GM21825 (cell line): Measurements from ENCODE around the gene LAMB4.

Experiments
- ATAC-seq: cut with Tn5 transposase; IDR thresholded peaks from one replicate; pipeline ENCODE4 v1.9.1; 2021; ENCODE audit warnings: mild to moderate bottlenecking, moderate library complexity; ENCODE audit not compliant: unreplicated experiment

The LAMB4 gene, protein sequence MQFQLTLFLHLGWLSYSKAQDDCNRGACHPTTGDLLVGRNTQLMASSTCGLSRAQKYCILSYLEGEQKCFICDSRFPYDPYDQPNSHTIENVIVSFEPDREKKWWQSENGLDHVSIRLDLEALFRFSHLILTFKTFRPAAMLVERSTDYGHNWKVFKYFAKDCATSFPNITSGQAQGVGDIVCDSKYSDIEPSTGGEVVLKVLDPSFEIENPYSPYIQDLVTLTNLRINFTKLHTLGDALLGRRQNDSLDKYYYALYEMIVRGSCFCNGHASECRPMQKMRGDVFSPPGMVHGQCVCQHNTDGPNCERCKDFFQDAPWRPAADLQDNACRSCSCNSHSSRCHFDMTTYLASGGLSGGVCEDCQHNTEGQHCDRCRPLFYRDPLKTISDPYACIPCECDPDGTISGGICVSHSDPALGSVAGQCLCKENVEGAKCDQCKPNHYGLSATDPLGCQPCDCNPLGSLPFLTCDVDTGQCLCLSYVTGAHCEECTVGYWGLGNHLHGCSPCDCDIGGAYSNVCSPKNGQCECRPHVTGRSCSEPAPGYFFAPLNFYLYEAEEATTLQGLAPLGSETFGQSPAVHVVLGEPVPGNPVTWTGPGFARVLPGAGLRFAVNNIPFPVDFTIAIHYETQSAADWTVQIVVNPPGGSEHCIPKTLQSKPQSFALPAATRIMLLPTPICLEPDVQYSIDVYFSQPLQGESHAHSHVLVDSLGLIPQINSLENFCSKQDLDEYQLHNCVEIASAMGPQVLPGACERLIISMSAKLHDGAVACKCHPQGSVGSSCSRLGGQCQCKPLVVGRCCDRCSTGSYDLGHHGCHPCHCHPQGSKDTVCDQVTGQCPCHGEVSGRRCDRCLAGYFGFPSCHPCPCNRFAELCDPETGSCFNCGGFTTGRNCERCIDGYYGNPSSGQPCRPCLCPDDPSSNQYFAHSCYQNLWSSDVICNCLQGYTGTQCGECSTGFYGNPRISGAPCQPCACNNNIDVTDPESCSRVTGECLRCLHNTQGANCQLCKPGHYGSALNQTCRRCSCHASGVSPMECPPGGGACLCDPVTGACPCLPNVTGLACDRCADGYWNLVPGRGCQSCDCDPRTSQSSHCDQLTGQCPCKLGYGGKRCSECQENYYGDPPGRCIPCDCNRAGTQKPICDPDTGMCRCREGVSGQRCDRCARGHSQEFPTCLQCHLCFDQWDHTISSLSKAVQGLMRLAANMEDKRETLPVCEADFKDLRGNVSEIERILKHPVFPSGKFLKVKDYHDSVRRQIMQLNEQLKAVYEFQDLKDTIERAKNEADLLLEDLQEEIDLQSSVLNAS (N-terminal part only)

DNA sequence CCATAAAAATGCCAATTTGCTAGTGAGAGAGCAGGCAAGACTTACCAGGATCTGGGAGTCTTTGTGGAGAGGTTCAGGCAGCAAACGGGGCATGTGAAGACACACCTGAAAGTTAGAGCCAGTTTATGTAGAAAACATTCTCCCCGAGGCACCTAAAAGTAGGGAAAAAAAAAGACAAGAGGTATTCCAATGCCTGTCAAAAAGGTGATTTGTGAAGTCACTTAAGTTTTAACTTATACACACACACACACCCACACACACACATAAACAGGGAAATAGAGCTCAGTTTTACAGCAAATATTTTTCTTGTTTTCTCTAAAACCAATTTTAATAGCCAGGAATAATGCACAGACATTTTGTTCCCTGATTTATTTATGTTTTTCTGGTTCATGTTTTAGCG is at the start of gene LAMB4:
TSS of gene LAMB4 (minus strand) at position 101 of the 400 bp plus-strand sequence. CDS start 7,197 bp downstream, outside the sequence.
- ATAC-seq: no peak

DNA sequence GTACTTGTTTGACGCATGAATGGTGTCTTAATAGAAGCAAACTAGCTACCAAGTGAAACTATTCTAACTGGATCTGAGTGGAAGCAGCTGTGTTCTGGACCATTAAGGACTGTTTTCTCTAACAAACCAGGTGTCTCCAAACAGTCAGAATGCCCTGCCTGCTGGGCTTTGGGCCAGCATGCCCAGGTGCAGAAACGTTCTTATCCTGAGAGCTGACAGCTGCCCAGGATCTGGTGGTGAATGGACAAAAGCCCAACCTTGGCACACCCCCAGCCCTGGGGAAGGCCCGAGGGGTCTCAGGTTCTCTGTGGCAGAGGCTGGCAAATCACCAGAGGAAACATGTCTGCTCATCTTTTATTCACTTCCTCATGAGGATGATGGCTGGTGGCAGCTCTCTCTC is 48.2 kb upstream of the LAMB4 start:
- no peak for ATAC-seq

DNA sequence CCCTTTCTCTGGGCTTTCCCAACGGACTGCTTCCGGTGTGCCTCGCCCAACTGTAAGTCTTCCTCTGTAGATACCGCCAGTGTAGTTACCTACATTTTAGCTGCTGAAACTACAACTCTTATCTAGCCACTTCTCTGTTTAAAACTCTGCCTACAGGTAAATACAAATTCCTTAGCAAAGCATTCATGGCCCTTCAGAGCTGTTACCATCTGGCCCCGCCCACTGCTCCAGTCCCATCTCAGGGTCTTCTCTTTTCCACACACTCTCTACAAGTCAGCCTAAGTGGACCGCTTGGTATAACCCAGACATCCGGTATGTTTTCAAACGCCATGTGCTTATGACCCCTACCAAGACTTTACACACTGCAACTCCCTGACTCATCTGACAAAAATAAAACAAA is 41.0 kb upstream of the LAMB4 start:
- no peak for ATAC-seq

DNA sequence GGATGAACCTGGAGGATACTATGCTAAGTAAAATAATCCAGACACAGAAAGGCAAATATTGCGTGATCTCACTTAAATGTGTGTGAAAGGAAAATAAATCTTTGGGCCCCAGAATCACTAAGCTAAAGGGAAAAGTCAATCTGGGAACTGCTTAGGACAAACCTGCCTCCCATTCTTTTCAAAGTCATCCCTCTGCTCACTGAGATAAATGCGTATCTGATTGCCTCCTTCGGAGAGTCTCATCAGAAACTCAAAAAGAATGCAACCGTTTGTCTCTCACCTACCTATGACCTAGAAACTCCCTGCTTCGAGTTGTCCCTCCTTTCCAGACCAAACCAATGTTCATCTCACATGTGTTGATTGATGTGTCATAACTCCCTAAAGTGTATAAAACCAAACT is 40.1 kb upstream of the LAMB4 start:
- no peak for ATAC-seq

DNA sequence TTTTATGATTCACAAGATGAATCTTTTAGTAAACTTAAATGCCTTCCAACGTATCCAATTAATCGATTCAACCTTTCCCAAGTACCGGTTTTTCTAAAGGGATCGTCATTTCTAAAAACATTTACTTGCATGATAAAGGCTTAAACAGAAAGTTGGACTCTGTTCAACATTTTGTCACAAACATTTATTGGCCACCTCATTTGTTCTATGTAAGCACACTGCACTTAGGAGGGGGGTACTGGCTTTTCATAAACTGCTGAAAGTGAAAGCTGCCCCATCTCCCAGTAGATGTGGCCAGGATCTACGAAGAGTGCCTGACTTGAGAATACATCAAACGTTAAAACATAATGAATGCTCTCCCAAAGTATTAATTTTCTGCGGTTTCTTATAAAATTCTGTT is 37.3 kb upstream of the LAMB4 start:
- ATAC-seq: no peak

DNA sequence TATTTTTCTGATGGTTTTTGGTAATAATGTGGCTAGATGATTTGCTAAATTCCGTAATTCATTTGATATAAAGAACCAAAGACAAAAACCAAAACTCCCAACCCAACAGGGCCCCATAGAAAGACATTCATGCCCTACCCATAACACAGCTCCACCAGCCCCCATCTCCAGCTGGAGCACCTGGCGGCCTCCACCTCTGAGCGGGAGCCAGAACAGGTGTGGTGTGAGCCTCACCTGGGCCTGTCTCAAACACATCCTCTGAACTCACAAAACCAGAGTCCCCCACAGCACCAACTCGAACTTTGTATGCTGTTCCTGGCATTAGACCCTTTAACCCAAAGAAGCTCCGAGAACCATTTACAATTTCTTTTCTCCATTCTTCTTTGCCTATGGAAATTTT is 36.5 kb upstream of the LAMB4 start:
- ATAC-seq: no peak

DNA sequence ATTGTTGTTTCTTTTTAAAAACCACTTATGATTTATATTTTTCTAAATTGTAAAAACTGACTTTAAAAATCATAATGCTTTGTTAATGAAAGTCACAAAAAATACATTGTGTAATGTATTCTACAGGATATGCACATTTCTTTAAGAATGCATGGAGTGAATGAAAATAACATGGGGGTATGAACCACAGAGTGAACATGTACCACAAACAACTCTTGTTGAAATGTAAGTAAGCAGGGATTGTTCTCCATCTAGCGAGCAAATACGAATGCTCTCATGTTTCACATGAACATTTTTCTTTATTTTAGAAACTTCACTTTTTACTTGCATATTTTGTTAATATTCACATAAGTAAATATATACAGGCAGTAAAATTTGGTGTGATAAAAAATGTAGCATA is 35.6 kb upstream of the LAMB4 start:
- ATAC-seq: no peak

DNA sequence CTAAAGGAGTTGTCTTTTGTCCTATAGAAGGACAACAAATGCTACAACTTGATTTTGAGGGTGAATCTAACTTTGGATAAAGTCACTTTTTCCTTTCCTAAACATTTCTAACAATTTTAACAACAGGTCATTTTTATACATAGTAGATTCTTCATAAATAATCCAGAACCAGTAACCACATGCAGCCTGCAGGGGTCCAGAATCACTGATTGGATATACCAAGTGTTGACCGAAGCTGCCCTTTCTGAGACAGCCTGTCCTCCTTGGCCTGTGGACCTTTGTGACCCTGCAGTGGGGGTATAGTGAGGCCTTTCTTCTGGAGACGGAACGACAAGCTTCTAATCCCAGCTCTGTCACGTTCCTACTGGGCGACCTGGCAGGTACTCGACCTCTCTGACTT is 34.8 kb upstream of the LAMB4 start:
- ATAC-seq: no peak

DNA sequence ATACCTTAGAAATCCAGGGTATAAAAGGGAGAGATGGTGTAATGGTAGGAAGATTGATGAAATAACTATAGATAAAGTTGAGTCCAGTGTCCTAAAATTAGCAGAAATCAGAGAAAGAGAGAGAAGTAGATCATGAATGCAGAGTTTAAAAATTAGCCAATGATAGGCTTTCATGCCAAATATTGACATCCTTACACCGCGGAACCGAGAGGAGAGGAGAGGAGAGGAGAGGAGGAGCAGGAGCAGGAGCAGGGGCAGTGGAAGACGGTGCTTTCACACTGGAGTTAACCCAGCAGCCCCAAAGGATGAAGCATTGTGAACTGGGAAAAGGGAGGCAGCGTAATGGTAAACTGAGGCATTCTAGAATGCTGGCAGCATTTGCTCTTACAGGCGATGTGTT is 34.2 kb upstream of the LAMB4 start:
- no peak for ATAC-seq

DNA sequence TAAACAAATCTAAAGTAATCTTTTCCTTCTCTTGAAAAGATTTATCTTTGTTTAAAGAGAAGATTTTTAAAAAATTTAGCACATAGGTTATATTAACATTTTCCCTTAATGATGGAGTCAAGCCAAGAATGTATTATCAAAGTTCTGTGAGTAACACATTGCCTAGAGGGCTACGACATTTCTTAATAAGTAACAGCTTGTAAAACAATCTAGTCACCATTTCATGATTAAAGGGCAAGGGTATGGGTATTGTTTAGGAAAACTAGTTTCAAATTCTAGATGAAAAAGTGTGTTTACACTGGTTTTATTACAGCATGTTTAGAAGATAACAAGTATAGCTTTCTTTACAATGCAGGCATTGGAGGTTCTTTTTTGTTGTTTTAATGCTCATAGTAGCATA is 28.6 kb upstream of the LAMB4 start:
- no peak for ATAC-seq

DNA sequence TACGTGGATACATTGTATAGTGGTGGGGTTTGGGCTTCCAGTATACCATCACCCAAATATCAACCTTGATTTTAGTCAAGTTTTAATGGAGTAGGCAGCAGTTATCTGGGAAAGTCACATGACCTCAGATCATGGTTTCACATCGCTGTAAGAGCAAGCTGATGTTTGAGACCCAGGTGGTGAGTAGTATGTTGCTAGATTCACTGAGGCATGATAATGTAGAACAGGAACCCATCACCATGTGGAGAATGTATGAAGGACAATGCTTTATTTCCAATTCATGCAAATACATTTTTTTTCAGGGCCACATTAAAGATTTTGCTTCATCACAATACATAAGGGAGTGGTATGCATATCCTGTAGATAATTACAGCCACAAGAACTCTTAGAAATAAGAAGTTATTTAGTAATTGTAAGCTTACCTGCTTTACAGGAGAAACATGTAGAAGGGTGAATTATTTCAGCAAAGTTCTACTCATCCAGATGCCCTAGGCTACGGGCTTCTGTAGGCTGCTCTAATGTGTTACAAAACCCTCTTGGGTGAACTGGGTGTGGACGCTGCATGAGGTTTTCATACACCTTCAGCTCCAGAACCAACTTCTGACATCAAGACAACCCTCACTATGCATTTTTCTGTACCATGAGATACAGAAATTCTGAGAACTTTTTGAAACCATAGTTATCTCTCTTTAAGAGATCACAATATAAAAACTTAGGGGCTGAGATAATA is 27.6 kb upstream of the LAMB4 start:
- ATAC-seq: no peak

DNA sequence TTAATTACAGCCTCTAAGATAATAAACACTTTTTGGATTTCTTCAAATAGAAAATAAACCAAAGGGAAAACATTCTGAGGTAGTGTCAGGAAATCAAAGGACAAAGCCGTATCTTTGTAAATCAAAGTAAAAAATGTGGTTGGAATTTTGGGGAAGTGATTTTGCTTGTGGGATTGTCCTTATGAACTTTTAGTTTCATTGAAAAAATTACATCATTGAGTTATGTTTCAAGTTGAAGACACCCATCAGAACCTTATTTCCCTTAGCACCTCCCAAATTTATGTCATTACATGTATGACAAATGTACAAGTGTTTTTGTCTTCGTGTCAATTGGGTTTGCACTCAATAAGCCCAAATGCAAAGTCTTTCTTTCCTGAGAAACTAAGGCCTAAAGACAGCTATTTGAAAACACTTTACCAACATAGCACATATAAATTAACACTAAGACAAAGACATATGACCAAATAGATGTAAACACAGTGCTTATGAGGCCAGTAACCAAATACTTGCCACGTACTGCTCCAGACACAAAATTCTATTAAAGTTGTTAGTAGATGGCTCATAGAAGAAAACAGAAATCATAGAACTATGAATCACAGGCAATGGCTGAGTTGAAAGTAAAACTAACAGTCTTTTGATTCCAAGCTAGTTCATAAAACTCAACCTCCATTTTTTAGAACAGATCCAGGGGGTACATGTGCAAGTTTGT is 26.9 kb upstream of the LAMB4 start:
- ATAC-seq: no peak

DNA sequence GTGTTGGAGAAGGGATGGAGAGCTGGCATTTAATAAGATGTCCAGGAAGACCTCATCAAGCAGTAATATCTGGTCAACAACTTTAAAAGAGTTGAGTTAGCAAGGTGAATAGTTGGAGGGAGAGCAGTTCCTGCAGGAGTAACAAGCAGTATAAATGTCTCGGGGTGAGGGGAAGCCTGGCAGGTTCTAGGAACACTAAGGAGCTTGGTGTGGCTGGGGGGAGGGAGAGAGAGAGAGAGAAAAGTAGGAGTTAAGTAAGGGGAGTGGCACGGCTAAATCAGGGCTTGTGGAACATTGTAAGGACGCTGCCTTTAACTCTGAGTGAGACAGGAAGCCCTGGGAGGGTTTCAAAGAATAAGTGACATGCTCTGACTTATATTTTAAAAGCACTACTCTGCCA is 22.0 kb upstream of the LAMB4 start:
- ATAC-seq: no peak

DNA sequence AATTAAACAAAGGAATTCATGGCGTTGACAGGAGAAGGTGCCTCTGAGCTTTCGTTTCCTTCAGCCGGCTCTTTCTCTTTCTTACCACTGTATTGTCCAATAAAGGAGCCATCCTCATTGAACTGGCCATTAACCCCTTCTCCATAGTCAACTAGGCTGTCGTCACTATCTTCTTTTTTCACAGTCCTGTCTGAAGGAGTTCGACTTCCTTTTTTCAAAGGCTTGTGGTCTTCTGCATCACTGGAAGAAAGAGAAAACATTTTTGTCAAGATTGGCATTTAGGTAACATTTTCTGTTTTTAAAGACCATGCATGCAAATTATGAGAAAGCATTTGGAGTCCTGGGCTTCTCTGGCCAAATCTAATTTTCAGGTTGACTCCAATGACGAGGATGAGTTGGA is 19.7 kb upstream of the LAMB4 start:
- no peak for ATAC-seq

DNA sequence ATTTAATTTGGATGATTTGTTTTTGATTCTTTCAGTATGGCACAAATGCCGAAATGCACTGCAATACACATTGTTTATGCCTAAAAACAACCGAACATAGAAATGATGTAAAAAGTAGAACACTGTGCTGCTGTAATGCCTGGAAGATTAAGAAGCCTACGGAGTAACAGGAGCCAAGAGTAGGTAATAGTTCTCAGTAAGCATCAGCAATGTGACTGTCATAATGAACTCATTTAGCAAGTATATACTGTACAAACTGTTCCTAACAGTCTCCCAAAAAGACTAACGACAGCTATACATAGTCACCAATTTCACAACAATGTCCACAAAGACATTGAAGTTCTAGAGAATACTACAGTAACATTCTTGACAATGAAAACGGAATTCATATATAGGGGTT is 19.0 kb upstream of the LAMB4 start:
- ATAC-seq: no peak

DNA sequence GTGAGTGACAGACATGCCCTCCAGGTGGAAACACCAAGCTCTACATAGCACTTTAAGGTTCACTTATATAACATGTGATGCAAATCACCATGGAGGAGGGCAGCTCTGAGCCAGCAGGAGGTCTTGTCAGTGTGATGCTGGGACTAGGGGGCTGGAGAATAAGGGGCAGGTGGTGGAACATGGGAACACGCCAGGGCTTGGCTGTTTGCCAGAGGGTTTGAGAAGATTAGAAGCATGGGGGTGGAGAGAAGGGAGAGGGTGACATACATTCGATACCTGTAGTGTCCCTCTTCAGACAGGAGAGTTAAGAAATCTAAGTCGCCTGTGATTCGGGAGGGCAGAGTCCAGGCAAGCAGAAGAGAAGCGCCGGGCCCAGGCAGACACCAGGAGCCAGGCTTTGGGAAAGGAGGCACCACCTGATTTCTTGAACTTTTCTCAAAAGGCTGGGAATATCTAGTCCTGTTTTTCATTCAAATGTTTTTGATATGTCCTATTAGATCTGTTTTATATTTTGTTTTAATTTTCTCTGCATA is 16.9 kb upstream of the LAMB4 start:
- ATAC-seq: no peak

DNA sequence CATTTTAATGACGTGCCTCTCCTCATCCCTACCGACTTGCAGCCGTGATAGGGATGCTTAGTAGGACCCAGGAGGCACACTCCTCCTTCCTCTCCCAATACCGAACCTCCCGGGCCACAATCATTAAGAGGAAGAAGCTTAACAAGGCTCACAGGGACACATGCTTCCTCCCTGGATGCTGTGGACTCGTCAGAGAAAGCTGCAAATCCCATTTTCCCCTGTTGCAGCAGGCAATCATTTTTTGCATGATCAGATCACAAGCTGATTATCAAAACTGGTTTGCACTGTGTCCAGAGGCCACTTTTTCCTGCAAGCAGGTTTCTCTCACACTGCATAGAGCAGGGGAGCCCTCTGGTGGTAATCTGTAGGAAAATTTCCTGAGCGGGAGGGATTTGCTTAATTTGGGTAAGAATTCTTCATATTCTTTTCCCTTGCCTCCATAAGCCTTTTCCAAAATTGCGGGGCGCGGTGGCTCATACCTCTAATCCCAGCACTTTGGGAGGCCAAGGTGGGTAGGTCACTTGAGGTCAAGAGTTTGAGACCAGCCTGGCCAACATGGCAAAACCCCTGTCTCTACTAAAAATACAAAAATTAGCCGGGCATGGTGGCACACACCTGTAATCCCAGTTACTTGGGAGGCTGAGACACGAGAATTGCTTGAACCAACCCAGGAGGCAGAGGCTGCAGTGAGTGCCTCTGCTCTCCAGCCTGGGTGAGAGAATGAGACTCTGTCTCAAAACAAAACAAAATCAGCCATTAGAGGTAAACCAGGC is 16.1 kb upstream of the LAMB4 start:
- no peak for ATAC-seq

DNA sequence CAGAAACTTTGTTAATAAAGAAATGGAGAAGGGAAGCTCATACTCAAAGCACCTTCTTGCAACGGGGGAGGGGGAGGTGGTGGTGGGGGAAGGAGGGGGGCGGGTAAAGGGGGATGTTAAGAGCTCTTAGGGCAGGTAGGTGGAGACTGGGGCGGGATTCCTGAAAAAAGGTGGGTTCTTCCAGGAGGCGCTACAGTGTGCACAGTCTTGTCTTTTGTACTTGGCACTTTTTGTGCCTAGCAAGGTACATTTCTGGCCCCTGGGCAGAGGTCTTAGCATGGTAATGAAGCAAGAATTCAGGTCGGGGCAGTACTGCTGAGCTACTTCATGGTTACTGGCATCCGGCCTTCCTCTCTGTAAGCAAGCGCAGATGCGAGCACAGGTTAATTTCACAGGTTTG is 15.2 kb upstream of the LAMB4 start:
- ATAC-seq: no peak

DNA sequence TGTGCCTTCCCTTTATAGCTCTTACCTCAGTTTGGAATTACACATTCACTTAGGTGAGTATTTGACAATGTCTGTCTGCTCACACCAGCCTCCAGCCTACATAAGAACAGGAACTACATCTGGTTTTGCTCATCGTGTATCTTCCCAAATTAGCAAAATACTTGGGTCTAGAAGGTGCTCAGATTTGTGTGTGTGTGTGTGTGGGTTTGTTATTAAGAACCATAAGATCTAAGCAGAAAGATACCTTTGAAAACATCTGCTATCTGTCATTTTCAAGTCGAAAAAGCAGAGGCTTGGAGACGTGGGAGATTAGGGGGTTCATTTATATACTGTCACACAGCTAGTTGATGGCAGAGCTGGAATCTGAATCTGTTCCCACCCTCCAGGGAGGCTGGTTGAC is 14.8 kb upstream of the LAMB4 start:
- no peak for ATAC-seq
